GM12878 (cell line): ENCODE measurements around the gene DMD. TPM values are rescaled to one million over a fixed set of nuclear protein-coding genes. Genes with fewer than 3 reads are reported as not detected.

Experiments used
- ATAC-seq: fragments of 200-7000 bp; cut with Tn5 transposase; 3 replicates; pipeline ENCODE4 v1.9.1; 2020; ENCODE audit warnings: mild to moderate bottlenecking, moderate library complexity
- BruUV-seq: library from RNA; stranded (reverse); fragments of 400-500 nt; replicated peaks from 2 replicates; lab custom pipeline; 2021; lab: Mats Ljungman, UMichigan
- CTCF ChIA-PET: fragments of 300-600 bp; sonication (Branson Sonifier 250); formaldehyde crosslinking; extraction: SDS; loops from one replicate; lab custom pipeline; 2021; ENCODE audit warnings: inconsistent platforms; lab: Yijun Ruan, JAX
- POLR2A ChIA-PET: fragments of 350-600 bp; formaldehyde crosslinking; extraction: SDS; loops from one replicate; lab custom pipeline; 2021; ENCODE audit warnings: inconsistent platforms; lab: Charles Lee
- RAD21 ChIA-PET: fragments of 300-600 bp; sonication (Branson Sonifier 250); formaldehyde crosslinking; loops from one replicate; lab custom pipeline; 2023; ENCODE audit warnings: antibody characterized with exemption; ENCODE audit not compliant: unreplicated experiment; lab: Charles Lee
- SMC1A ChIA-PET: fragments of 300-600 bp; sonication (Branson Sonifier 250); formaldehyde crosslinking; loops from one replicate; lab custom pipeline; 2023; ENCODE audit not compliant: unreplicated experiment, uncharacterized antibody; lab: Charles Lee
- DNase-seq: peaks from one replicate; pipeline ENCODE4 v3.0.0-alpha.2; 2011; ENCODE audit warnings: low read depth, low spot score
- FAIRE-seq: peaks from 3 replicates; lab custom pipeline; 2011; peaks lifted over from hg19 to GRCh38; lab: Jason Lieb, UNC
- H2AFZ ChIP-seq: 2 replicates; pipeline ENCODE4 v1.6.0; 2011; ENCODE audit warnings: low read depth, low read length, control low read depth; ENCODE audit not compliant: control insufficient read depth
- H3K27ac ChIP-seq: 2 replicates; pipeline ENCODE4 v1.5.1; 2011; ENCODE audit warnings: control low read depth; ENCODE audit not compliant: control insufficient read depth, insufficient read depth
- H3K27me3 ChIP-seq, 2 experiments: replicated peaks in 1 of 2; 2 replicates each; pipeline versions ENCODE4 v1.6.0 to v1.6.1; 2011; ENCODE audit warnings: low read length in 1 of 2; ENCODE audit not compliant: control insufficient read depth in 2 of 2, insufficient read depth in 2 of 2
- H3K36me3 ChIP-seq, 2 experiments: 2 replicates each; pipeline ENCODE4 v1.5.1; 2011; ENCODE audit warnings: low read length in 1 of 2; ENCODE audit not compliant: control insufficient read depth in 2 of 2, insufficient read depth in 2 of 2
- H3K4me1 ChIP-seq: 2 replicates; pipeline ENCODE4 v1.6.1; 2011; ENCODE audit warnings: mild to moderate bottlenecking, low read length, moderate library complexity, mixed read lengths; ENCODE audit not compliant: control insufficient read depth, insufficient read depth
- H3K4me2 ChIP-seq: 2 replicates; pipeline ENCODE4 v1.6.0; 2011; ENCODE audit warnings: control low read depth; ENCODE audit not compliant: control insufficient read depth, insufficient read depth
- H3K4me3 ChIP-seq: fragments of 200-600 bp; sonication (generic); 2 replicates; pipeline ENCODE4 v1.5.1; 2016
- H3K79me2 ChIP-seq: 2 replicates; pipeline ENCODE4 v1.6.0; 2011; ENCODE audit warnings: low read length; ENCODE audit not compliant: control insufficient read depth, insufficient read depth
- H3K9ac ChIP-seq: 2 replicates; pipeline ENCODE4 v1.8.0; 2011; ENCODE audit warnings: low read length, control low read depth, mixed read lengths; ENCODE audit not compliant: control insufficient read depth, insufficient read depth
- H3K9me3 ChIP-seq: replicated peaks from 3 replicates; pipeline ENCODE4 v1.5.1; 2011; ENCODE audit warnings: mild to moderate bottlenecking, low read length; ENCODE audit not compliant: control insufficient read depth, insufficient read depth
- H4K20me1 ChIP-seq: 2 replicates; pipeline ENCODE4 v1.6.0; 2011; ENCODE audit not compliant: control insufficient read depth, insufficient read depth
- BRCA1 ChIP-seq: IDR thresholded peaks from 2 replicates; pipeline ENCODE4 v1.6.1; 2011; ENCODE audit warnings: low read depth, low read length, improper control_type of control experiment
- DPF2 ChIP-seq: fragments of 450-650 bp; IDR thresholded peaks from 2 replicates; pipeline ENCODE4 v1.6.1; 2017; ENCODE audit warnings: mild to moderate bottlenecking
- FOXK2 ChIP-seq: fragments of 450-650 bp; IDR thresholded peaks from 2 replicates; pipeline ENCODE4 v1.6.1; 2017; ENCODE audit warnings: mild to moderate bottlenecking, moderate library complexity
- GATAD2B ChIP-seq: fragments of 450-650 bp; conservative IDR thresholded peaks from 2 replicates; pipeline ENCODE4 v1.6.1; 2017; ENCODE audit warnings: low read depth, mild to moderate bottlenecking, moderate library complexity
- SIN3A ChIP-seq: IDR thresholded peaks from 2 replicates; pipeline ENCODE4 v1.6.1; 2012; ENCODE audit warnings: low read depth, low read length, improper control_type of control experiment
- SREBF1 ChIP-seq: IDR thresholded peaks from 2 replicates; pipeline ENCODE4 v1.6.1; 2012; ENCODE audit warnings: mild to moderate bottlenecking, low read length
- SUPT20H ChIP-seq: IDR thresholded peaks from 2 replicates; pipeline ENCODE4 v1.6.1; 2011; ENCODE audit warnings: low read depth, mild to moderate bottlenecking, low read length, moderate library complexity, borderline replicate concordance; ENCODE audit not compliant: control insufficient read depth
- WGBS: methylation state at CpG from one replicate; pipeline ENCODE4 v1.1.6; 2016; ENCODE audit warnings: low lambda C conversion rate; ENCODE audit not compliant: insufficient replicate concordance, insufficient coverage; ENCODE audit errors: missing lambda C conversion rate; 5-methylcytosine and 5-hydroxymethylcytosine counted together
- in situ Hi-C: fragments of 300-500 bp; cut with MboI; formaldehyde crosslinking; loops from 9 replicates; pipeline ENCODE4 v1.14.3; 2018; ENCODE audit warnings: mixed read lengths
- intact Hi-C: fragments of 100-400 bp; cut with micrococcal nuclease; formaldehyde crosslinking; loops from one replicate; pipeline ENCODE4 v1.14.2; 2022; ENCODE audit not compliant: unreplicated experiment
- polyA plus RNA-seq, 11 experiments: library from polyadenylated mRNA; depleted of rRNA in 4 of 11; unstranded in 6 of 11; stranded (reverse) in 5 of 11; fragments of >200 nt; fragmentation: Nextera tagmentation in 4 of 11; fragmentation: Illumina TruSeq in 1 of 11; extraction: Ambion mirVana in 4 of 11; extraction: Trizol in 1 of 11; gene quantifications; 1 replicate in 1 of 11; 2 replicates in 10 of 11; pipeline versions ENCODE4 v1.2.1 to v1.2.3, GENCODE V29; 2011 to 2016; ENCODE audit warnings: inconsistent platforms in 2 of 11, missing spikeins in 2 of 11, low read depth in 1 of 11
- total RNA-seq, 4 experiments: library from RNA; depleted of rRNA in 3 of 4; stranded (reverse); fragments of >200 nt in 3 of 4; fragmentation: Illumina TruSeq in 1 of 4; extraction: Trizol in 1 of 4; gene quantifications; 2 replicates each; pipeline versions ENCODE4 v1.2.1 to v1.2.3, GENCODE V29; 2013 to 2021
- TF ChIP-seq, protein P1 (sequence below): fragments of 450-650 bp; IDR thresholded peaks from 2 replicates; pipeline ENCODE4 v1.6.1; 2017; ENCODE audit warnings: borderline replicate concordance
- TF ChIP-seq, protein P2 (sequence below): fragments of 450-650 bp; IDR thresholded peaks from 2 replicates; pipeline ENCODE4 v1.6.1; 2017; ENCODE audit warnings: mild to moderate bottlenecking, moderate library complexity

Gene DMD
- total and polyA plus RNA-seq, 10 of the 15 experiments (the other 5 are each of a cell fraction or from before 2014, with no cell fraction given), result 1.4 to 24.3 (median 4.3) TPM

DNA sequence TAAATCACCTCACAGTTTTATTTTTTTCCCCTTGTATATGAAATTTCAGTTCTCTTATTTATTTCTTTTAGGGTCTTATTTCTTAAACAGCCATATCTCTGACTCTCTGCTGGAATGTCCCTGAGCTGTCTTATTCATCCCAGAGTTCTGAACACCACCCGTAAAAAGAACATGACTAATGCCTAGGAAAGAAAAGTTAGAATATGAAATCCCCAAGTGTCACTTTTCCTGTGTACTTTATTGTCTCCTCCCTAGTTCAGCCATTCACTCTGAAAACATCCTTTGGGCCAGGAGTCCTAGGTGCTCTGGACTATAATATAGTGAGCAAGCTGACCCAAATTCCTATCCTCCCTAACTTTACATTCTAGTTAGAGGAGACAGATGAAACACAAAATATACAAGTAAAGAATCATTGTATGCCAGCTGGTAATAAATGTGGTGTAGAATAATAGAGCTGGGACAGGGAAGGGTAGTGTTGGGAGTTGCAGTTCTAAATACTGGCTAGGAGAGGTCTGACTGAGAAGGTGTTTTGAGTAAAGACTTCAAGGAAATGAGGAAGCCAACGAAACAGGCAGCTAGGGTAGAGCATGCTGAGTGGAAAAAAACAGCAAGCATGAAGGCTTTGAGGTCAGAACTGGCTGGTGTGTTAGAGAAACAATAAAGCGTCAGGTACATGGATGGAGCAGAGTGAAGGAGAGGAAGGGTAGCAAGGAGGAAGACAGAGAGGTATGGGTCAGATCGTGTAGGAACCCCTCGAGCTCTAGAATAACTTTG lies 2098.9 kb downstream of the DMD start:
- SMC1A ChIA-PET, result interaction anchor here (0.9 to 1.7 kb wide), 6 partner anchors 11 to 31 kb away, joined by 3 to 6 read pairs (median 3); no protein-coding TSS in a partner anchor
- H3K4me1 ChIP-seq, result no peaks in the 10 kb centered on the region
- H2AFZ ChIP-seq, result no peak overlapping the region
- TF ChIP-seq DPF2, result no peak
- TF ChIP-seq, all 136 proteins: peak for 0
- Histone ChIP-seq H3K27ac (no peak overlapping the region), H3K4me3 (no peak overlapping the region), H3K9me3 (no peaks in the 10 kb centered on the region), H3K36me3 (no peaks in the 10 kb centered on the region), H3K9ac (no peak overlapping the region), H3K4me2 (no peak overlapping the region), H3K79me2 (no peaks in the 10 kb centered on the region), H4K20me1 (no peaks in the 10 kb centered on the region), H3K27me3 (no peaks in the 10 kb centered on the region; a peak in 1 of 4 replicates)
- CTCF ChIA-PET, result interaction anchor here (0.6 to 1.5 kb wide), 3 partner anchors 29 to 173 kb away, joined by 3 to 4 read pairs (median 3); no protein-coding TSS in a partner anchor
- ATAC-seq, result no peak
- DNase-seq, result no peak
- intact Hi-C loops, result no loop called here
- POLR2A ChIA-PET, result interaction anchor here (0.6 to 0.7 kb wide), 2 partner anchors 19 to 66 kb away, joined by 4 to 5 read pairs; no protein-coding TSS in a partner anchor
- BruUV-seq, result no TSS peak
- RAD21 ChIA-PET, result no interaction called here
- no peak for FAIRE-seq
- WGBS, result 40% methylated on average over 5 of the region's 5 CpGs
- in situ Hi-C loops, result no loop called here

DNA sequence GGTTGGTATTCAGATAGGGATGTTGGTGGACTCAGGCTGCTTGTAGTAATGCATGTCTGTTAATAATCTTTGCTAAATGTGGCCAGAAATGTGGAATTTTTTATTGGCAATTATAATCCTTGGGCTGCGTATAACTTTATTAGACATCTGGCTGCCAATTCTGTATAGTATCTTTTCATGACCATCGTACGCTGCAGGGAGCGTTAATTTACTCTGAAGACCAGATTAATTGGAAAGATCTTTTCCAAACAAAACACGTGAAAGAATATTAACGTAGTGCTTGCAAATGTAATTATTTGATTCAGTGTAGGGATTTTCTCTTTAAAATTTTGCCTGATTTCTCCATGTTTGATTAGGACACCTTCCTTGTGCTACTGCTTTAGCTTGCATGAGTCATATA lies 2100.7 kb downstream of the DMD start:
- Histone ChIP-seq H3K9me3 (no peaks in the 10 kb centered on the region), H3K36me3 (no peaks in the 10 kb centered on the region), H3K4me2 (no peak overlapping the region), H3K27ac (no peak overlapping the region), H2AFZ (no peak overlapping the region), H3K27me3 (no peaks in the 10 kb centered on the region; a peak in 1 of 4 replicates), H3K9ac (no peak overlapping the region), H3K4me3 (no peak overlapping the region), H3K4me1 (no peaks in the 10 kb centered on the region), H4K20me1 (no peaks in the 10 kb centered on the region), H3K79me2 (no peaks in the 10 kb centered on the region)
- 70% methylated on average over 6 of the region's 6 CpGs for WGBS
- CTCF ChIA-PET, result no interaction called here
- POLR2A ChIA-PET, result no interaction called here
- RAD21 ChIA-PET, result no interaction called here
- DNase-seq (no peak), FAIRE-seq (no peak), ATAC-seq (no peak)
- intact Hi-C loops (no loop called here), in situ Hi-C loops (no loop called here)
- SMC1A ChIA-PET, result interaction anchor here (1.5 kb wide), 1 partner anchor 10 kb away, joined by 6 read pairs; no protein-coding TSS in a partner anchor
- no TSS peak for BruUV-seq
- TF ChIP-seq SIN3A, result no peak
- no peak for TF ChIP-seq BRCA1
- TF ChIP-seq, protein P1, sequence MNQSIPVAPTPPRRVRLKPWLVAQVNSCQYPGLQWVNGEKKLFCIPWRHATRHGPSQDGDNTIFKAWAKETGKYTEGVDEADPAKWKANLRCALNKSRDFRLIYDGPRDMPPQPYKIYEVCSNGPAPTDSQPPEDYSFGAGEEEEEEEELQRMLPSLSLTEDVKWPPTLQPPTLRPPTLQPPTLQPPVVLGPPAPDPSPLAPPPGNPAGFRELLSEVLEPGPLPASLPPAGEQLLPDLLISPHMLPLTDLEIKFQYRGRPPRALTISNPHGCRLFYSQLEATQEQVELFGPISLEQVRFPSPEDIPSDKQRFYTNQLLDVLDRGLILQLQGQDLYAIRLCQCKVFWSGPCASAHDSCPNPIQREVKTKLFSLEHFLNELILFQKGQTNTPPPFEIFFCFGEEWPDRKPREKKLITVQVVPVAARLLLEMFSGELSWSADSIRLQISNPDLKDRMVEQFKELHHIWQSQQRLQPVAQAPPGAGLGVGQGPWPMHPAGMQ, result no peak
- no peak for TF ChIP-seq FOXK2
- TF ChIP-seq SUPT20H, result no peak
- TF ChIP-seq GATAD2B, result no peak
- TF ChIP-seq, protein P2, sequence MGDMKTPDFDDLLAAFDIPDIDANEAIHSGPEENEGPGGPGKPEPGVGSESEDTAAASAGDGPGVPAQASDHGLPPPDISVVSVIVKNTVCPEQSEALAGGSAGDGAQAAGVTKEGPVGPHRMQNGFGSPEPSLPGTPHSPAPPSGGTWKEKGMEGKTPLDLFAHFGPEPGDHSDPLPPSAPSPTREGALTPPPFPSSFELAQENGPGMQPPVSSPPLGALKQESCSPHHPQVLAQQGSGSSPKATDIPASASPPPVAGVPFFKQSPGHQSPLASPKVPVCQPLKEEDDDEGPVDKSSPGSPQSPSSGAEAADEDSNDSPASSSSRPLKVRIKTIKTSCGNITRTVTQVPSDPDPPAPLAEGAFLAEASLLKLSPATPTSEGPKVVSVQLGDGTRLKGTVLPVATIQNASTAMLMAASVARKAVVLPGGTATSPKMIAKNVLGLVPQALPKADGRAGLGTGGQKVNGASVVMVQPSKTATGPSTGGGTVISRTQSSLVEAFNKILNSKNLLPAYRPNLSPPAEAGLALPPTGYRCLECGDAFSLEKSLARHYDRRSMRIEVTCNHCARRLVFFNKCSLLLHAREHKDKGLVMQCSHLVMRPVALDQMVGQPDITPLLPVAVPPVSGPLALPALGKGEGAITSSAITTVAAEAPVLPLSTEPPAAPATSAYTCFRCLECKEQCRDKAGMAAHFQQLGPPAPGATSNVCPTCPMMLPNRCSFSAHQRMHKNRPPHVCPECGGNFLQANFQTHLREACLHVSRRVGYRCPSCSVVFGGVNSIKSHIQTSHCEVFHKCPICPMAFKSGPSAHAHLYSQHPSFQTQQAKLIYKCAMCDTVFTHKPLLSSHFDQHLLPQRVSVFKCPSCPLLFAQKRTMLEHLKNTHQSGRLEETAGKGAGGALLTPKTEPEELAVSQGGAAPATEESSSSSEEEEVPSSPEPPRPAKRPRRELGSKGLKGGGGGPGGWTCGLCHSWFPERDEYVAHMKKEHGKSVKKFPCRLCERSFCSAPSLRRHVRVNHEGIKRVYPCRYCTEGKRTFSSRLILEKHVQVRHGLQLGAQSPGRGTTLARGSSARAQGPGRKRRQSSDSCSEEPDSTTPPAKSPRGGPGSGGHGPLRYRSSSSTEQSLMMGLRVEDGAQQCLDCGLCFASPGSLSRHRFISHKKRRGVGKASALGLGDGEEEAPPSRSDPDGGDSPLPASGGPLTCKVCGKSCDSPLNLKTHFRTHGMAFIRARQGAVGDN, result no peak
- TF ChIP-seq SREBF1, result no peak
